GM12878 (cell line): ENCODE data around the gene MUTYH.

Experiments
- CHD2 ChIP-seq: IDR thresholded peaks from 2 replicates; pipeline ENCODE4 v1.6.1; 2011; ENCODE audit warnings: low read depth, low read length, improper control_type of control experiment, borderline replicate concordance
- CTCF ChIP-seq, 3 experiments: IDR thresholded peaks in 2 of 3; conservative IDR thresholded peaks in 1 of 3; 2 replicates each; pipeline ENCODE4 v1.5.1; 2011; ENCODE audit warnings: low read depth in 3 of 3, low read length in 3 of 3, mild to moderate bottlenecking in 3 of 3, control low read depth in 2 of 3, moderate library complexity in 2 of 3, inconsistent platforms in 1 of 3, mixed read lengths in 1 of 3; ENCODE audit not compliant: control insufficient read depth in 2 of 3, insufficient read depth in 1 of 3; ENCODE audit errors: extremely low read depth in 1 of 3
- EZH2 ChIP-seq: IDR thresholded peaks from 2 replicates; pipeline ENCODE4 v1.6.1; 2012; ENCODE audit warnings: low read depth, mild to moderate bottlenecking, control low read depth, inconsistent platforms, low read length, borderline replicate concordance; ENCODE audit not compliant: control insufficient read depth
- LARP7 ChIP-seq: fragments of 450-650 bp; IDR thresholded peaks from 2 replicates; pipeline ENCODE4 v1.6.1; 2017; ENCODE audit warnings: mild to moderate bottlenecking
- POLR2AphosphoS5 ChIP-seq: IDR thresholded peaks from 2 replicates; pipeline ENCODE4 v1.6.1; 2011; ENCODE audit warnings: mild to moderate bottlenecking, low read length, inconsistent platforms
- RAD21 ChIP-seq: IDR thresholded peaks from 2 replicates; pipeline ENCODE4 v1.6.1; 2011; ENCODE audit warnings: mild to moderate bottlenecking, low read depth, low read length, moderate library complexity; ENCODE audit not compliant: insufficient read depth
- RELA ChIP-seq: fragments of 450-650 bp; IDR thresholded peaks from 2 replicates; pipeline ENCODE4 v1.8.0; 2014; ENCODE audit warnings: borderline replicate concordance; ENCODE audit not compliant: partially characterized antibody
- TCF3 ChIP-seq: IDR thresholded peaks from 2 replicates; pipeline ENCODE4 v1.6.1; 2012; ENCODE audit warnings: low read depth, mild to moderate bottlenecking, low read length, borderline replicate concordance; ENCODE audit not compliant: insufficient read depth
- ZNF274 ChIP-seq: IDR thresholded peaks from one replicate; pipeline ENCODE4 v1.8.0; 2011; ENCODE audit not compliant: insufficient read length, insufficient read depth

- TF ChIP-seq RAD21 = no peak
- TF ChIP-seq POLR2AphosphoS5 = no peak
- no peak for TF ChIP-seq CTCF (IDR thresholded peaks at IDR 0.05 in 2 of 3, conservative IDR thresholded peaks at IDR 0.05 in 1 of 3; ENCODE audit: control insufficient read depth in 2 of 3, extremely low read depth in 1 of 3, insufficient read depth in 1 of 3, low read depth in 3 of 3, low read length in 3 of 3)
- no peak for TF ChIP-seq CHD2
- no peak for TF ChIP-seq TCF3
- TF ChIP-seq ZNF274 = no peak
- no peak for TF ChIP-seq EZH2
- TF ChIP-seq LARP7 = no peak
- no peak for TF ChIP-seq RELA
Measured at GRCh38 chr1:45329445-45329844, 10.8 kb downstream of the MUTYH start.
